Keratinocyte (primary cell): Measurements from ENCODE around the gene NFYC. TPM values are rescaled to one million over a fixed set of nuclear protein-coding genes. Genes with fewer than 3 reads are reported as not detected.
A peak's percentile ranks its signal among the peaks of the same experiment; 100 is the strongest.

Experiments
- DNase-seq: peaks from one replicate; pipeline ENCODE4 v3.0.0-alpha.2; 2011; ENCODE audit warnings: low read depth, missing footprints, low spot score
- FAIRE-seq: peaks from 2 replicates; lab custom pipeline; 2011; peaks lifted over from hg19 to GRCh38; lab: Jason Lieb, UNC
- H2AFZ ChIP-seq: 2 replicates; pipeline ENCODE4 v1.6.0; 2012; ENCODE audit warnings: low read length, control low read depth, inconsistent platforms; ENCODE audit not compliant: control insufficient read depth
- H3K27ac ChIP-seq: 2 replicates; pipeline ENCODE4 v1.5.1; 2011; ENCODE audit warnings: low read length; ENCODE audit not compliant: control insufficient read depth, insufficient read depth
- H3K27me3 ChIP-seq: 3 replicates; pipeline ENCODE4 v1.6.0; 2011; ENCODE audit warnings: low read length; ENCODE audit not compliant: control insufficient read depth, insufficient read depth; ENCODE audit errors: extremely low read depth
- H3K36me3 ChIP-seq, 2 experiments: 2 replicates in 1 of 2; 3 replicates in 1 of 2; pipeline ENCODE4 v1.5.1; 2011; ENCODE audit warnings: low read length in 2 of 2, mild to moderate bottlenecking in 1 of 2; ENCODE audit not compliant: control insufficient read depth in 2 of 2, insufficient read depth in 2 of 2; ENCODE audit errors: extremely low read depth in 1 of 2
- H3K4me1 ChIP-seq: 3 replicates; pipeline ENCODE4 v1.5.1; 2011; ENCODE audit warnings: low read length; ENCODE audit not compliant: control insufficient read depth, insufficient read depth; ENCODE audit errors: extremely low read depth
- H3K4me2 ChIP-seq: 3 replicates; pipeline ENCODE4 v1.6.0; 2011; ENCODE audit warnings: low read depth, low read length; ENCODE audit not compliant: control insufficient read depth, insufficient read depth; ENCODE audit errors: extremely low read depth
- H3K4me3 ChIP-seq, 3 experiments: fragments of 200-600 bp in 1 of 3; sonication (generic) in 1 of 3; 2 replicates in 2 of 3; 3 replicates in 1 of 3; pipeline ENCODE4 v1.5.1; 2011 to 2016; ENCODE audit warnings: low read length in 3 of 3, mild to moderate bottlenecking in 3 of 3, control low read depth in 2 of 3, inconsistent platforms in 1 of 3, low read depth in 1 of 3, mixed read lengths in 1 of 3, mixed run types in 1 of 3, moderate library complexity in 1 of 3; ENCODE audit not compliant: control insufficient read depth in 2 of 3, insufficient read depth in 2 of 3; ENCODE audit errors: extremely low read depth in 1 of 3
- H3K79me2 ChIP-seq: 2 replicates; pipeline ENCODE4 v1.6.0; 2012; ENCODE audit warnings: low read length; ENCODE audit not compliant: control insufficient read depth, insufficient read depth
- H3K9ac ChIP-seq: 3 replicates; pipeline ENCODE4 v1.6.0; 2011; ENCODE audit warnings: low read length; ENCODE audit not compliant: control insufficient read depth, insufficient read depth; ENCODE audit errors: extremely low read depth
- H3K9me1 ChIP-seq: 3 replicates; pipeline ENCODE4 v1.6.0; 2011; ENCODE audit warnings: low read length; ENCODE audit not compliant: control insufficient read depth, insufficient read depth; ENCODE audit errors: extremely low read depth
- H3K9me3 ChIP-seq: 2 replicates; pipeline ENCODE4 v1.5.1; 2012; ENCODE audit warnings: low read depth, low read length; ENCODE audit not compliant: control insufficient read depth
- H4K20me1 ChIP-seq: 3 replicates; pipeline ENCODE4 v1.6.0; 2011; ENCODE audit warnings: low read length; ENCODE audit not compliant: control insufficient read depth, insufficient read depth; ENCODE audit errors: extremely low read depth
- CTCF ChIP-seq, 3 experiments: IDR thresholded peaks in 1 of 3; conservative IDR thresholded peaks in 1 of 3; optimal IDR thresholded peaks in 1 of 3; 2 replicates in 2 of 3; 3 replicates in 1 of 3; pipeline versions ENCODE3 to v1.5.1; 2011; ENCODE audit warnings: low read length in 3 of 3, mild to moderate bottlenecking in 3 of 3, moderate library complexity in 2 of 3, control low read depth in 1 of 3, inconsistent platforms in 1 of 3; ENCODE audit not compliant: insufficient read depth in 2 of 3; ENCODE audit errors: extremely low read depth in 1 of 3
- EZH2 ChIP-seq: IDR thresholded peaks from one replicate; pipeline ENCODE4 v1.6.1; 2012; ENCODE audit warnings: inconsistent platforms, mild to moderate bottlenecking, low read length, moderate library complexity
- dilution Hi-C: fragments of 300-500 bp; cut with MboI; formaldehyde crosslinking; loops from one replicate; pipeline ENCODE4 v1.7.0; 2020; ENCODE audit warnings: low sequenced_read_pairs; ENCODE audit not compliant: extremely low pct_ligation_motif_present
- polyA plus RNA-seq, 5 experiments: library from polyadenylated mRNA; depleted of rRNA in 3 of 5; stranded (reverse) in 3 of 5; stranded (forward) in 1 of 5; unstranded in 1 of 5; fragments of >200 nt; gene quantifications; 1 replicate in 1 of 5; 2 replicates in 3 of 5; 3 replicates in 1 of 5; pipeline versions ENCODE4 v1.2.1 to v1.2.3, GENCODE V29; 2011 to 2012; ENCODE audit warnings: missing spikeins in 2 of 5, low read depth in 1 of 5, low replicate concordance in 1 of 5

NFYC gene
- polyA plus RNA-seq, 1 donor (not counting 4 experiments of a cell fraction or from before 2014, with no cell fraction given), result 32.4 TPM

GRCh38 chr1:40709802-40710278 is 18.3 kb downstream of the NFYC start:
- Histone ChIP-seq H3K4me3 (peak overlapping the region; percentile 60 to 94 (median 75)), H3K9me1 (no peaks in the 10 kb centered on the region), H4K20me1 (no peaks in the 10 kb centered on the region), H3K27ac (peak overlapping the region; percentile 86), H3K27me3 (no peaks in the 10 kb centered on the region), H3K79me2 (peaks cover 58% of the 10 kb centered on the region), H3K36me3 (peaks cover 0 to 3% of the 10 kb centered on the region in 2 experiments), H2AFZ (no peak overlapping the region), H3K4me1 (peaks cover 53% of the 10 kb centered on the region), H3K4me2 (peak overlapping the region; percentile 91), H3K9ac (peak overlapping the region; percentile 77), H3K9me3 (no peaks in the 10 kb centered on the region)
- no peak for DNase-seq
- FAIRE-seq, result no peak
- dilution Hi-C loops, result no loop called here
- TF ChIP-seq EZH2 (no peak), CTCF (optimal IDR thresholded peaks at IDR 0.05 in 1 of 3, IDR thresholded peaks at IDR 0.05 in 1 of 3, conservative IDR thresholded peaks at IDR 0.05 in 1 of 3; ENCODE audit: extremely low read depth in 1 of 3, insufficient read depth in 2 of 3, low read length in 3 of 3) (no peak)

- H3K9me1 ChIP-seq, result no peaks in the 10 kb centered on the region
- H3K79me2 ChIP-seq, result peaks cover 54% of the 10 kb centered on the region
- peak overlapping the region; percentile 91 for H3K4me2 ChIP-seq
- H4K20me1 ChIP-seq, result no peaks in the 10 kb centered on the region
- DNase-seq (no peak), FAIRE-seq (no peak)
- peaks cover 49% of the 10 kb centered on the region for H3K4me1 ChIP-seq
- H3K27ac ChIP-seq, result peak overlapping the region; percentile 83
- H3K9ac ChIP-seq, result peak overlapping the region; percentile 57
- TF ChIP-seq EZH2 (no peak), CTCF (optimal IDR thresholded peaks at IDR 0.05 in 1 of 3, IDR thresholded peaks at IDR 0.05 in 1 of 3, conservative IDR thresholded peaks at IDR 0.05 in 1 of 3; ENCODE audit: extremely low read depth in 1 of 3, insufficient read depth in 2 of 3, low read length in 3 of 3) (no peak)
- dilution Hi-C loops, result no loop called here
- peak overlapping the region; percentile 60 to 94 (median 75) for H3K4me3 ChIP-seq
- H3K36me3 ChIP-seq, result peaks cover 0 to 3% of the 10 kb centered on the region in 2 experiments
- no peaks in the 10 kb centered on the region for H3K27me3 ChIP-seq
- no peaks in the 10 kb centered on the region for H3K9me3 ChIP-seq
- no peak overlapping the region for H2AFZ ChIP-seq
These were observed 19.2 kb downstream of the NFYC start for GRCh38 chr1:40710581-40711315.
